ENCODE measurements around the gene TRIM49D2. TPM values are rescaled to one million over a fixed set of nuclear protein-coding genes. Genes with fewer than 3 reads are reported as not detected.

TRIM49D2 gene
- total RNA-seq, 1 donor = not detected

Small RNA genes lying within 50 kb of the gene (small RNA-seq; reads per million reads assigned to genes)
- gene AP004607.1 = not detected

Other genes starting within 250 kb of the TRIM49D2 start
- gene TRIM77, start 213.8 kb upstream of the TRIM49D2 start, total RNA-seq = not detected in 2 replicates
- gene TRIM49, start 115.5 kb upstream of the TRIM49D2 start, total RNA-seq = not detected in 2 replicates
- gene TRIM64B, start 45.6 kb upstream of the TRIM49D2 start, total RNA-seq = not detected in 2 replicates
- not detected in 2 replicates for gene TRIM49D1, start 1.8 kb upstream of the TRIM49D2 start, total RNA-seq
- not detected in 2 replicates for gene TRIM64, start 42.0 kb downstream of the TRIM49D2 start, total RNA-seq
- gene TRIM49C, start 107.0 kb downstream of the TRIM49D2 start, total RNA-seq = not detected in 2 replicates
- not detected in 2 replicates for gene UBTFL1, start 161.9 kb downstream of the TRIM49D2 start, total RNA-seq
- gene NAALAD2, start 210.6 kb downstream of the TRIM49D2 start, total RNA-seq = 0.59 and 1.8 TPM in 2 replicates